ENCODE data around the gene COA1.
"Not testable (repeated sequence)": the region's sequence is repeated elsewhere in the genome, so short reads cannot be mapped to it uniquely, and the experiment has no call there.

DNA sequence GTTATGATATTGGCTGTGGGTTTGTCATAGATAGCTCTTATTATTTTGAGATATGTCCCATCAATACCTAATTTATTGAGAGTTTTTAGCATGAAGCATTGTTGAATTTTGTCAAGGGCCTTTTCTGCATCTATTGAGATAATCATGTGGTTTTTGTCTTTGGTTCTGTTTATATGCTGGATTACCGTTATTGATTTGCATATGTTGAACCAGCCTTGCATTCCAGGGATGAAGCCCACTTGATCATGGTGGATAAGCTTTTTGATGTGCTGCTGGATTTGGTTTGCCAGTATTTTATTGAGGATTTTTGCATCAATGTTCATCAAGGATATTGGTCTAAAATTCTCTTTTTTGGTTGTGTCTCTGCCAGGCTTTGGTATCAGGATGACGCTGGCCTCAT lies 45.9 kb upstream of the COA1 start:
- TF ChIP-seq CTCF (conservative IDR thresholded peaks at IDR 0.05 in 1 of 2, IDR thresholded peaks at IDR 0.05 in 1 of 2; ENCODE audit: extremely low read depth in 1 of 2, insufficient read depth in 1 of 2, low read depth in 1 of 2, low read length in 2 of 2); EZH2 (IDR thresholded peaks at IDR 0.05; ENCODE audit: borderline replicate concordance, low read length): not testable (repeated sequence)

All from mammary epithelial cell (primary cell).